CD4-positive, alpha-beta T cell (primary cell): Measurements from ENCODE around the gene SCFD2. TPM values are rescaled to one million over a fixed set of nuclear protein-coding genes. Genes with fewer than 3 reads are reported as not detected.

ENCODE experiments used
- ATAC-seq: fragments of 200-7000 bp; cut with Tn5 transposase; one replicate; pipeline ENCODE4 v1.10.0; 2022; ENCODE audit warnings: mild to moderate bottlenecking; ENCODE audit not compliant: poor library complexity
- CTCF ChIA-PET: fragments of 350-600 bp; sonication (Branson Sonifier 250); formaldehyde crosslinking; loops from one replicate; lab custom pipeline; 2021; ENCODE audit warnings: antibody characterized with exemption, inconsistent platforms; lab: Charles Lee
- POLR2A ChIA-PET: fragments of 350-600 bp; sonication (Branson Sonifier 250); formaldehyde crosslinking; loops from one replicate; lab custom pipeline; 2021; ENCODE audit warnings: antibody characterized with exemption, inconsistent platforms; lab: Charles Lee
- DNase-seq, 14 experiments: peaks; one replicate each; pipeline ENCODE4 v3.0.0-alpha.2; 2013 to 2020; ENCODE audit warnings: mixed read lengths in 2 of 14
- H3K27ac ChIP-seq, 2 donors: one replicate each; pipeline versions ENCODE4 v1.5.1 to v1.7.0; 2013; ENCODE audit warnings: low read length in 2 of 2, low read depth in 1 of 2, mild to moderate bottlenecking in 1 of 2
- H3K27me3 ChIP-seq, 2 experiments: 1 replicate in 1 of 2; 2 replicates in 1 of 2; pipeline versions ENCODE4 v1.6.1 to v1.7.0; 2013; ENCODE audit warnings: low read length in 2 of 2, control low read depth in 1 of 2, mild to moderate bottlenecking in 1 of 2, moderate library complexity in 1 of 2; ENCODE audit not compliant: insufficient read depth in 2 of 2, control insufficient read depth in 1 of 2
- H3K36me3 ChIP-seq: one replicate; pipeline ENCODE4 v1.6.1; 2013; ENCODE audit warnings: low read length, control low read depth; ENCODE audit not compliant: insufficient read depth
- H3K4me1 ChIP-seq: one replicate; pipeline ENCODE4 v1.6.1; 2013; ENCODE audit warnings: low read length, control low read depth; ENCODE audit not compliant: insufficient read depth
- H3K4me3 ChIP-seq: one replicate; pipeline ENCODE4 v1.5.1; 2013; ENCODE audit warnings: mild to moderate bottlenecking, low read length, moderate library complexity
- H3K9me3 ChIP-seq, 2 experiments: 1 replicate in 1 of 2; 2 replicates in 1 of 2; pipeline versions ENCODE4 v1.6.1 to v1.7.0; 2013; ENCODE audit warnings: low read length in 2 of 2, mild to moderate bottlenecking in 2 of 2, control low read depth in 1 of 2, moderate library complexity in 1 of 2; ENCODE audit not compliant: control insufficient read depth in 1 of 2, insufficient read depth in 1 of 2
- H3K27ac Mint-ChIP-seq: one replicate; pipeline ENCODE4 v1.8.0; 2020; ENCODE audit warnings: mixed read lengths
- H3K27me3 Mint-ChIP-seq: one replicate; pipeline ENCODE4 v1.8.0; 2021; ENCODE audit warnings: mixed read lengths
- H3K36me3 Mint-ChIP-seq: one replicate; pipeline ENCODE4 v1.8.0; 2021; ENCODE audit warnings: low read depth, mixed read lengths
- H3K4me1 Mint-ChIP-seq: one replicate; pipeline ENCODE4 v1.8.0; 2021; ENCODE audit warnings: low read depth, mixed read lengths
- H3K4me3 Mint-ChIP-seq: one replicate; pipeline ENCODE4 v1.8.0; 2020; ENCODE audit warnings: mild to moderate bottlenecking, mixed read lengths
- H3K9me3 Mint-ChIP-seq: one replicate; pipeline ENCODE4 v1.8.0; 2020; ENCODE audit warnings: mixed read lengths
- intact Hi-C, 2 experiments: fragments of 100-400 bp; cut with DNase I in 1 of 2; cut with micrococcal nuclease in 1 of 2; formaldehyde crosslinking; loops; one replicate each; pipeline versions ENCODE4 v1.15.1 to v1.9.0; 2023 to 2025; cut with DNase I, micrococcal nuclease
- total RNA-seq, 174 experiments: library from RNA in 2 of 174; stranded (reverse) in 2 of 174; gene quantifications; one replicate each; pipeline ENCODE4 v1.2.3 and lab custom pipeline; 2021 to 2026
- TF ChIP-seq, protein P1 (sequence below): fragments of 200-600 bp; IDR thresholded peaks from one replicate; pipeline ENCODE4 v1.8.0; 2022; ENCODE audit warnings: antibody characterized with exemption, mild to moderate bottlenecking

SCFD2 gene
- total RNA-seq, 2 experiments from 2014 or later: 15.4 to 17.6 TPM

DNA sequence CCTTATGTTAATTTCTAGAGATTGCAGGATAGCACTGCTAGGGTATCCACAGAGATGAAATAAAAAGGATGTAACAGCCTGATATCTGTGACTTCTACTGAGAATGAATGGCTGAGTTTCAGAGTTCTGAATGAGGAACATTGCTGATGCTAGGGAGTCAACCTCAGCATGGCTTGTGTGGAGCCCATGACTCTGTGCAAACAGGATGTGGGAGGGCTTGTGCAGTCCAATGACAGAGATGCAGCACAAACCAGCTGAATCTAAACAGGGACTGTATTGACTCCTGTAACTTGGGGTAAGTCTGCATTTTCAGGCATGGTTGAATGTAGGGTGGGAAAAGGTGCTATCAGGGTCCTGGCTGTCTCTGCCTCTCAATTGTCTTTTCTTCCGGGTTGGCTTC lies 509.1 kb downstream of the SCFD2 start:
- Histone ChIP-seq H3K27me3 (peaks cover 8 to 9% of the 10 kb centered on the region in 2 experiments), H3K27ac (no peak overlapping the region), H3K36me3 (no peaks in the 10 kb centered on the region), H3K4me1 (peaks cover 8% of the 10 kb centered on the region), H3K9me3 (peaks cover 0 to 4% of the 10 kb centered on the region in 2 experiments), H3K4me3 (no peak overlapping the region)
- peak in 1 of 14 experiments; percentile 13 for DNase-seq
- Mint-ChIP-seq H3K27me3 (peaks cover 40% of the 10 kb centered on the region), H3K4me3 (no peak overlapping the region), H3K9me3 (no peaks in the 10 kb centered on the region), H3K4me1 (peaks cover 12% of the 10 kb centered on the region), H3K27ac (no peak overlapping the region), H3K36me3 (no peaks in the 10 kb centered on the region)
- intact Hi-C loops: no loop called here
- CTCF ChIA-PET: no interaction called here
- POLR2A ChIA-PET: no interaction called here
- TF ChIP-seq, protein P1, sequence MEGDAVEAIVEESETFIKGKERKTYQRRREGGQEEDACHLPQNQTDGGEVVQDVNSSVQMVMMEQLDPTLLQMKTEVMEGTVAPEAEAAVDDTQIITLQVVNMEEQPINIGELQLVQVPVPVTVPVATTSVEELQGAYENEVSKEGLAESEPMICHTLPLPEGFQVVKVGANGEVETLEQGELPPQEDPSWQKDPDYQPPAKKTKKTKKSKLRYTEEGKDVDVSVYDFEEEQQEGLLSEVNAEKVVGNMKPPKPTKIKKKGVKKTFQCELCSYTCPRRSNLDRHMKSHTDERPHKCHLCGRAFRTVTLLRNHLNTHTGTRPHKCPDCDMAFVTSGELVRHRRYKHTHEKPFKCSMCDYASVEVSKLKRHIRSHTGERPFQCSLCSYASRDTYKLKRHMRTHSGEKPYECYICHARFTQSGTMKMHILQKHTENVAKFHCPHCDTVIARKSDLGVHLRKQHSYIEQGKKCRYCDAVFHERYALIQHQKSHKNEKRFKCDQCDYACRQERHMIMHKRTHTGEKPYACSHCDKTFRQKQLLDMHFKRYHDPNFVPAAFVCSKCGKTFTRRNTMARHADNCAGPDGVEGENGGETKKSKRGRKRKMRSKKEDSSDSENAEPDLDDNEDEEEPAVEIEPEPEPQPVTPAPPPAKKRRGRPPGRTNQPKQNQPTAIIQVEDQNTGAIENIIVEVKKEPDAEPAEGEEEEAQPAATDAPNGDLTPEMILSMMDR: no peak
- ATAC-seq: no peak

DNA sequence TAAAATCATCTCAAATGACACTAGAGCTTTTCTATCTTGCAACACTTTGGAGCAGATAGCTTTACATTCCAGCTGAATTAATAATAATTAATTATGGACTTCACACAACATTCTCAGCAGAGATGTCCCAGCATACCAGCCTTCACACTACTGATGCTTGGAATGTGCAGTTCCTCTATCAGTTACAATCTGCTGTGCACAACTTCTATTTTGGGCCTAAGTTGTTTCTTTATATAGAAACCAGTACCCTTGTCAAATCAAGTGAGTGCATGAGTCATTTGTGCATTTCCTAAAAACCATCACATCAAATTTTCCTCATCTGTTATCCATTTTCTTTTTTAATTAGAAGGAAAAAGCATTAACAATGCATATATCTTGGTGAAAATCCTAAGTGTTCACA lies 512.5 kb downstream of the SCFD2 start:
- POLR2A ChIA-PET: no interaction called here
- CTCF ChIA-PET: no interaction called here

DNA sequence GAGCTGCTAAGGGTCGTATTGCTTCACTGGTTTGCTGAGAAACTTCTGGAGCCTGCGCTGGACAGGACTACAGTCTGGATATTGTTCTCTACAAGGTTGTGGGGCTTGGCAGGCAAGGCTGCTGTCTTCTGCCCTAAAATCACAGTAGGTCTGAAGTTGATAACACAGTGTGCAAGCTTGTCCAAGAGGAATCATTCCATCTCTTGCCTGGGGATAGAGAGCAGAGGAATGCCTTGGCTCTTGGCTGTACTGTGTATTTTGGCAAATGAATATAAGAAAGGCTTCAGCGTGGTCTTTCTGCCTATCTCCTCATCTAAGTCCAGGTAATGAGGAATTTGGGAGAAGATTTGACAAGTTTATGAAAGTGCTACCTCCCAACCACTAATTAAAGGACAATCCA lies 513.1 kb downstream of the SCFD2 start:
- no peaks in the 10 kb centered on the region for H3K4me1 ChIP-seq
- ChIA-PET POLR2A (no interaction called here), CTCF (interaction anchor here (0.5 kb wide), 1 partner anchor 981 kb away, joined by 3 read pairs; no protein-coding TSS in a partner anchor)
- no peaks in the 10 kb centered on the region for H3K9me3 ChIP-seq
- no peaks in the 10 kb centered on the region for H3K27me3 ChIP-seq
- H3K36me3 ChIP-seq: no peaks in the 10 kb centered on the region
- intact Hi-C loops: no loop called here
- H3K27me3 Mint-ChIP-seq: peaks cover 10% of the 10 kb centered on the region
- no peaks in the 10 kb centered on the region for H3K9me3 Mint-ChIP-seq
- no peak overlapping the region for H3K27ac ChIP-seq
- DNase-seq: no peak
- H3K4me1 Mint-ChIP-seq: no peaks in the 10 kb centered on the region
- H3K27ac Mint-ChIP-seq: no peak overlapping the region
- H3K4me3 Mint-ChIP-seq: no peak overlapping the region
- TF ChIP-seq, protein P1: no peak
- no peaks in the 10 kb centered on the region for H3K36me3 Mint-ChIP-seq
- H3K4me3 ChIP-seq: no peak overlapping the region
- no peak for ATAC-seq

More for the DNA sequence above, 512.5 kb downstream of the SCFD2 start:
- Histone ChIP-seq H3K27ac (no peak overlapping the region), H3K4me3 (no peak overlapping the region), H3K4me1 (no peaks in the 10 kb centered on the region), H3K36me3 (no peaks in the 10 kb centered on the region), H3K9me3 (peaks cover 0 to 2% of the 10 kb centered on the region in 2 experiments), H3K27me3 (no peaks in the 10 kb centered on the region)
- DNase-seq: no peak
- Mint-ChIP-seq H3K9me3 (no peaks in the 10 kb centered on the region), H3K27me3 (peaks cover 12% of the 10 kb centered on the region), H3K4me3 (no peak overlapping the region), H3K36me3 (no peaks in the 10 kb centered on the region), H3K27ac (no peak overlapping the region), H3K4me1 (no peaks in the 10 kb centered on the region)
- TF ChIP-seq, protein P1: no peak
- intact Hi-C loops: no loop called here
- no peak for ATAC-seq
